Fibroblast of villous mesenchyme (primary cell): ENCODE data around the gene DNAH11. TPM values are rescaled to one million over a fixed set of nuclear protein-coding genes. Genes with fewer than 3 reads are reported as not detected.

Source experiments
- DNase-seq: peaks from one replicate; pipeline ENCODE4 v3.0.0-alpha.2; 2010; ENCODE audit warnings: low read depth
- H3K4me3 ChIP-seq: 2 replicates; pipeline ENCODE4 v1.5.1; 2011; ENCODE audit warnings: low read depth, mild to moderate bottlenecking, low read length
- total RNA-seq: library from RNA; depleted of rRNA; stranded (reverse); fragments of >200 nt; gene quantifications from 2 replicates; pipeline ENCODE4 v1.2.3, GENCODE V29; 2012
- TF ChIP-seq, protein P1 (sequence below): IDR thresholded peaks from 2 replicates; pipeline ENCODE4 v1.5.1; 2012; ENCODE audit warnings: low read depth, mild to moderate bottlenecking, low read length; ENCODE audit not compliant: insufficient read depth

DNAH11 gene
- total RNA-seq, 1 donor = under 0.01 TPM

DNA sequence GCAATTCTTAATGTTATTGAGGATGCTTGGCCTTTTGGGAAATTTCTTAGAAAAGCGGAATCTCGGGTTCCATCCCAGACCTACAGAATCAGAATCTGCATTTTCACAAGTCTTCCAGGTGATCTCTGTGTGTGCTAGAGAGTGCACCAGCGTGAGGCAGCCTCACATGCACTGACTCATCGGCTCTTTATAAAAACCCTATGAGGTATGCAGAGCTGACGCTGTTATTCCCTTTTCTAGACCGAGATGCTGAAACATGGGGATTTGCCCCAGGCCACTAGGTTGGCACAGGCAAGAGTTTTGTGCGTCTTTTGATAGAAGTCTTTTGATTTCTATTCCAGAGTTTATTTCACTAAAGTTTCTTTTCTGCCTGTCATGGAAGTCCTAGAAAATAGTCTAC is 341.7 kb downstream of the DNAH11 start:
- TF ChIP-seq, protein P1, sequence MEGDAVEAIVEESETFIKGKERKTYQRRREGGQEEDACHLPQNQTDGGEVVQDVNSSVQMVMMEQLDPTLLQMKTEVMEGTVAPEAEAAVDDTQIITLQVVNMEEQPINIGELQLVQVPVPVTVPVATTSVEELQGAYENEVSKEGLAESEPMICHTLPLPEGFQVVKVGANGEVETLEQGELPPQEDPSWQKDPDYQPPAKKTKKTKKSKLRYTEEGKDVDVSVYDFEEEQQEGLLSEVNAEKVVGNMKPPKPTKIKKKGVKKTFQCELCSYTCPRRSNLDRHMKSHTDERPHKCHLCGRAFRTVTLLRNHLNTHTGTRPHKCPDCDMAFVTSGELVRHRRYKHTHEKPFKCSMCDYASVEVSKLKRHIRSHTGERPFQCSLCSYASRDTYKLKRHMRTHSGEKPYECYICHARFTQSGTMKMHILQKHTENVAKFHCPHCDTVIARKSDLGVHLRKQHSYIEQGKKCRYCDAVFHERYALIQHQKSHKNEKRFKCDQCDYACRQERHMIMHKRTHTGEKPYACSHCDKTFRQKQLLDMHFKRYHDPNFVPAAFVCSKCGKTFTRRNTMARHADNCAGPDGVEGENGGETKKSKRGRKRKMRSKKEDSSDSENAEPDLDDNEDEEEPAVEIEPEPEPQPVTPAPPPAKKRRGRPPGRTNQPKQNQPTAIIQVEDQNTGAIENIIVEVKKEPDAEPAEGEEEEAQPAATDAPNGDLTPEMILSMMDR = no peak
- DNase-seq = no peak
- no peak overlapping the region for H3K4me3 ChIP-seq

GRCh38 chr7:21886396-21886795 is 343.6 kb downstream of the DNAH11 start:
- DNase-seq = no peak
- TF ChIP-seq, protein P1 = no peak
- H3K4me3 ChIP-seq = no peak overlapping the region

DNA sequence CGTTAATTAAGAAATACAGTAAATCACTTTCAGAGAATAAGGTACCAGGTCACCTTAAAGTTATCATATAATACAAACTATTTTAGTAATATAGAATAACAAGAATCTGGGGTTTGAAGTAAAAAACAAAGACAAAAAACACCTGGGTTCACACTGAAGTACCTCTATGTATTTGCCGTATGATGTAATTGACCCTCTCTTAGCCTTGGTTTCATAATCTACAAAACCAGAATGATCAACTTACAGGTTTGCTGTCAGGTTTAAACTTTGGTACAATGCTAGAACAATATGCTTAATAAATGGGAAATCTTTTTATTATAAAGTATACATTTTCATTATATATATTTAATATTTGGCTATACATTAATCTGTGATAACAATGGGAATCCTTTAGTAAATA is 344.5 kb downstream of the DNAH11 start:
- no peak for DNase-seq
- no peak overlapping the region for H3K4me3 ChIP-seq
- TF ChIP-seq, protein P1 = no peak

- no peak for DNase-seq
- TF ChIP-seq, protein P1 = no peak
- no peak overlapping the region for H3K4me3 ChIP-seq
Measured at GRCh38 chr7:21887779-21888178, 344.9 kb downstream of the DNAH11 start.

- no peak for DNase-seq
- H3K4me3 ChIP-seq = no peak overlapping the region
- TF ChIP-seq, protein P1 = no peak
Measured at GRCh38 chr7:21891291-21891690, 348.5 kb downstream of the DNAH11 start.

- H3K4me3 ChIP-seq = no peak overlapping the region
- DNase-seq = peak; percentile 20
- TF ChIP-seq, protein P1 = no peak
Measured at GRCh38 chr7:21893401-21893800, 350.6 kb downstream of the DNAH11 start.

DNA sequence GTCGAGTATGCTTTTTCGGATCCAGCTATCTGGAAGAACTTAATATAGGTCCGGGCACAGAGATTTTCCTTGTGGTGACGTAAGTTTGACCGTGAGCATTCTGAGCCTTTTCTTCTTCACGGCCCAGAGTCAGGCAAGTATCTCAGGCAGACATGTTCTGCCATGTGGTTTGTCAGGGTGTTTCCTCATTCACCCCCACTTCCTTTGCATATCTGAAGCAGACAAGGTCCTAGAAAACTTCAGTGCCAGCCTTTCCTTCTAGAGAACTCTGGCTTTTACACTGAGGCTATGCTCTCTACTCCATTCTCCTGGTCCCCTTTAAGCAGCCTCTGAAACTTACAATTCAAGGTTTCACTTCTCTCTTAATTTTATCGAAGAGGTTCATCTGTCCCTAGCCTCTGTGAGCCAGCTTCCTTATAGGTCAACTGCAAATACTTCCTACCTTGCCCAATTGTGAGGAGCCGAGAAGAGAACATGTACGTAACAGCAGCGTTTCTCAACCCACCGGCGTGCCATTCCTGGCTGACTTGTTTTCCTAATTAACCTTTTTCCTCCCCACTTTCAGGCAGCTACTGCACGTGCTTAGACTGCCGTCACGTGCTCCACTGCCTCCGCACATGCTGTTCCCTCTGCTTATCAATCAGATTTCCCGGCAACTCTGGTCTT is 355.6 kb downstream of the DNAH11 start:
- DNase-seq = no peak
- TF ChIP-seq, protein P1 = no peak
- no peak overlapping the region for H3K4me3 ChIP-seq
